ENCODE data around the gene MYADML2. TPM values are rescaled to one million over a fixed set of nuclear protein-coding genes. Genes with fewer than 3 reads are reported as not detected.

MYADML2 gene
- total and polyA plus RNA-seq, 2 of the 8 experiments (the other 6 are each of a cell fraction or from before 2014, with no cell fraction given) = 0.26 to 0.47 TPM

DNA sequence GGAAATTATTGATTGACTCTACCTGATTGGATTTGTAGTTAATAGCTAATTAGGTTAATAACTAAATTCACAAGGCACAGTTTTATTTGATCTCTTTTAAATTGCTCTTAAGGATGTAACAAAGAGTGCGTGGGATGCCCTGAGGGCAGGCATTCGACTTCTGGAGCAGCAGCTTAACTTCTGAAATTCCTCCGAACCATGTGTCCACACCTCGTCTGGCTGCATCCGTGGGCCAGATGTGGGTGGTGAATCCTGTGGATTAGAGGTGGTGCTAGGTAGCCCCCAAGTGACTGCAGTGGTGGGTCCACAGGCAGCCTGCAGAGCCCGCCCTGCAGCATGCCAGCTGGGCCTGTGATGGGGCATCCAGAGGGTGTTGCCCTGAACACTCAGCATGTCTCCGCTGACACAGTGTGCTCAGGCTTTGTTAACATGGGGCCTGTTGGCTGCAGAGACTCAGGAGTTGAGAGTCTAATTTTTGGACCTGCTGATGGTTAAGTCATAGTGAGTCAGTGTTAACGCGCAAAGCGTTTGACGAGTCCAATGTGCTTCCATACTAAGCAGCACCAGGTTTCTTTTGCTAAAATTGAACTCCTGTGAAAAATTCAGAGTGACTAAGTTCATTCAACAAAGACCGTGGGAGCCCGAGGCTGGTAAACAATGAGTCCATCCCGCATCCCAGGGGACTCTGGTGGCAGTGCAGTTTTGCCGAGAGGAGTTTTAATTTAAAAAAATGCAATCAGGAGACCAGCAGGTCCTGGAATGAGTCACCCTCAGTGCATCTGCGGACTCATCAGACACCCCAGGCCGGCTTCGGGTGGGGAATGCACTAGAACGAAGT lies 48.8 kb downstream of the MYADML2 start:
- no peak overlapping the region for H2BK20ac ChIP-seq (ENCODE audit: low read length)
- H2BK15ac ChIP-seq (ENCODE audit: low read length) = no peak overlapping the region
- no peak overlapping the region for H3K4me2 ChIP-seq (ENCODE audit: insufficient read depth in 1 of 2, low read depth in 2 of 2, low read length in 2 of 2)
- H2BK12ac ChIP-seq (ENCODE audit: low read depth, low read length) = no peak overlapping the region
- H4K5ac ChIP-seq (ENCODE audit: insufficient read length, low read depth, low read length) = no peak overlapping the region
- ChIA-PET POLR2A (ENCODE audit: partially characterized antibody) (interaction anchor here (1.0 to 1.6 kb wide), 4 partner anchors 13 to 31 kb away, joined by 4 to 7 read pairs (median 5); no protein-coding TSS in a partner anchor), CTCF (ENCODE audit: partially characterized antibody) (interaction anchor here (0.5 to 1.2 kb wide), 4 partner anchors 28 to 409 kb away, joined by 3 read pairs; no protein-coding TSS in a partner anchor)
- H2BK120ac ChIP-seq (replicated peaks; ENCODE audit: low read depth, low read length) = no peak overlapping the region
- no peak for FAIRE-seq
- H2AK5ac ChIP-seq (ENCODE audit: low read depth, low read length) = no peak overlapping the region
- no peak overlapping the region for H3K18ac ChIP-seq (ENCODE audit: extremely low read depth, low read length)
- H3K4me1 ChIP-seq (replicated peaks in 1 of 4; ENCODE audit: control insufficient read depth in 3 of 4, insufficient read depth in 4 of 4, low read length in 3 of 4) = peaks cover 0 to 8% (median 2%) of the 10 kb centered on the region in 4 experiments; a peak in 3 of 7 replicates
- no peak overlapping the region for H3K4ac ChIP-seq (replicated peaks; ENCODE audit: insufficient read length, low read depth, low read length)
- no peak overlapping the region for H2BK5ac ChIP-seq (ENCODE audit: low read depth, low read length)
- WGBS, 2 experiments (ENCODE audit: extremely low coverage in 1 of 2, insufficient coverage in 1 of 2, insufficient read length in 1 of 2, insufficient replicate concordance in 2 of 2, low coverage in 1 of 2, low lambda C conversion rate in 2 of 2, missing lambda C conversion rate in 1 of 2) = 93% methylated on average over 19 of the region's 19 CpGs; no CpG with 5 or more reads in 1 of the 2 experiments
- H3K23me2 ChIP-seq (ENCODE audit: low read depth, low read length) = peaks cover 6% of the 10 kb centered on the region; the same call in 1 of the 2 replicates
- H3K79me1 ChIP-seq (ENCODE audit: low read depth, low read length) = peaks cover 3% of the 10 kb centered on the region; the same call in 1 of the 2 replicates
- no peaks in the 10 kb centered on the region for H3K9me3 ChIP-seq (ENCODE audit: insufficient read depth in 2 of 2, low read depth in 1 of 2, low read length in 1 of 2)
- H3K14ac ChIP-seq (ENCODE audit: insufficient read length) = no peak overlapping the region
- H4K8ac ChIP-seq (ENCODE audit: extremely low read depth, insufficient read depth, low read length) = no peak overlapping the region
- peaks cover 3 to 29% (median 17%) of the 10 kb centered on the region in 4 experiments; a peak in 7 of 8 replicates for H3K36me3 ChIP-seq (ENCODE audit: control insufficient read depth in 2 of 4, insufficient read depth in 4 of 4, low read length in 3 of 4)
- no peak overlapping the region for H2AFZ ChIP-seq (ENCODE audit: low read length)
- H3K27ac ChIP-seq (ENCODE audit: low read depth, low read length) = no peak overlapping the region
- no peak overlapping the region for H3K23ac ChIP-seq (ENCODE audit: insufficient read length)
- no peak for DNase-seq (ENCODE audit: low read depth in 1 of 2, low spot score in 2 of 2)
- H3K9ac ChIP-seq (replicated peaks in 1 of 4; ENCODE audit: extremely low read depth in 1 of 4, low read depth in 3 of 4, low read length in 3 of 4) = no peak overlapping the region
- no peaks in the 10 kb centered on the region; a peak in 1 of 4 replicates for H3K79me2 ChIP-seq (ENCODE audit: control insufficient read depth in 1 of 2, insufficient read depth in 2 of 2, low read length in 2 of 2)
- no peak overlapping the region for H3K56ac ChIP-seq (replicated peaks; ENCODE audit: insufficient read length, low read depth, low read length)
- H3K27me3 ChIP-seq (replicated peaks in 1 of 4; ENCODE audit: control insufficient read depth in 3 of 4, extremely low read depth in 1 of 4, insufficient read depth in 3 of 4, low read length in 3 of 4) = peaks cover 0 to 22% (median 14%) of the 10 kb centered on the region in 4 experiments; a peak in 5 of 7 replicates
- peaks cover 2 to 14% of the 10 kb centered on the region in 2 experiments for H4K20me1 ChIP-seq (replicated peaks in 1 of 2; ENCODE audit: control insufficient read depth in 1 of 2, insufficient read depth in 2 of 2, low read length in 2 of 2)
- H4K91ac ChIP-seq (replicated peaks; ENCODE audit: insufficient read length, low read length) = no peak overlapping the region
- H3K4me3 ChIP-seq (ENCODE audit: extremely low read depth in 1 of 4, insufficient read depth in 2 of 4, low read depth in 3 of 4, low read length in 4 of 4) = no peak overlapping the region
- no peak for TF ChIP-seq BRCA1 (IDR thresholded peaks at IDR 0.05; ENCODE audit: low read depth, low read length)
- TF ChIP-seq, protein P1, sequence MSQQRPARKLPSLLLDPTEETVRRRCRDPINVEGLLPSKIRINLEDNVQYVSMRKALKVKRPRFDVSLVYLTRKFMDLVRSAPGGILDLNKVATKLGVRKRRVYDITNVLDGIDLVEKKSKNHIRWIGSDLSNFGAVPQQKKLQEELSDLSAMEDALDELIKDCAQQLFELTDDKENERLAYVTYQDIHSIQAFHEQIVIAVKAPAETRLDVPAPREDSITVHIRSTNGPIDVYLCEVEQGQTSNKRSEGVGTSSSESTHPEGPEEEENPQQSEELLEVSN (IDR thresholded peaks at IDR 0.05) = no peak
- TF ChIP-seq, protein P2, sequence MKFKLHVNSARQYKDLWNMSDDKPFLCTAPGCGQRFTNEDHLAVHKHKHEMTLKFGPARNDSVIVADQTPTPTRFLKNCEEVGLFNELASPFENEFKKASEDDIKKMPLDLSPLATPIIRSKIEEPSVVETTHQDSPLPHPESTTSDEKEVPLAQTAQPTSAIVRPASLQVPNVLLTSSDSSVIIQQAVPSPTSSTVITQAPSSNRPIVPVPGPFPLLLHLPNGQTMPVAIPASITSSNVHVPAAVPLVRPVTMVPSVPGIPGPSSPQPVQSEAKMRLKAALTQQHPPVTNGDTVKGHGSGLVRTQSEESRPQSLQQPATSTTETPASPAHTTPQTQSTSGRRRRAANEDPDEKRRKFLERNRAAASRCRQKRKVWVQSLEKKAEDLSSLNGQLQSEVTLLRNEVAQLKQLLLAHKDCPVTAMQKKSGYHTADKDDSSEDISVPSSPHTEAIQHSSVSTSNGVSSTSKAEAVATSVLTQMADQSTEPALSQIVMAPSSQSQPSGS (IDR thresholded peaks at IDR 0.05; ENCODE audit: low read length) = no peak
- no peak for TF ChIP-seq GABPA (IDR thresholded peaks at IDR 0.05; ENCODE audit: borderline replicate concordance, insufficient read depth, low read length)
- TF ChIP-seq HDAC2 (IDR thresholded peaks at IDR 0.05; ENCODE audit: borderline replicate concordance in 1 of 2, low read depth in 2 of 2, low read length in 2 of 2) = no peak
- TF ChIP-seq HDAC6 (IDR thresholded peaks at IDR 0.05; ENCODE audit: low read depth, low read length) = no peak
- no peak for TF ChIP-seq KDM5A (IDR thresholded peaks at IDR 0.05; ENCODE audit: low read length)
- TF ChIP-seq SUZ12 (IDR thresholded peaks at IDR 0.05; ENCODE audit: low read length) = no peak
